BE2C (cell line): ENCODE data around the gene MAPK1IP1L.

Source experiments
- DNase-seq: peaks from one replicate; pipeline ENCODE4 v3.0.0-alpha.2; 2020
- H3K27me3 ChIP-seq: fragments of 250-450 bp; sonication (Bioruptor Pico); 2 replicates; pipeline ENCODE4 v1.5.1; 2020; ENCODE audit warnings: mild to moderate bottlenecking
- H3K36me3 ChIP-seq: fragments of 250-450 bp; sonication (Bioruptor Pico); 2 replicates; pipeline ENCODE4 v1.5.1; 2020; ENCODE audit warnings: mild to moderate bottlenecking
- H3K4me1 ChIP-seq: fragments of 250-450 bp; sonication (Bioruptor Pico); 2 replicates; pipeline ENCODE4 v1.5.1; 2020
- H3K4me3 ChIP-seq: 2 replicates; pipeline ENCODE4 v1.5.1; 2011; ENCODE audit warnings: low read depth, low read length
- H3K9me3 ChIP-seq: fragments of 250-450 bp; sonication (Bioruptor Pico); 2 replicates; pipeline ENCODE4 v1.5.1; 2020
- TF ChIP-seq, protein P1 (sequence below): IDR thresholded peaks from 2 replicates; pipeline ENCODE4 v1.5.1; 2012; ENCODE audit warnings: mild to moderate bottlenecking, low read depth, low read length

MAPK1IP1L gene

DNA sequence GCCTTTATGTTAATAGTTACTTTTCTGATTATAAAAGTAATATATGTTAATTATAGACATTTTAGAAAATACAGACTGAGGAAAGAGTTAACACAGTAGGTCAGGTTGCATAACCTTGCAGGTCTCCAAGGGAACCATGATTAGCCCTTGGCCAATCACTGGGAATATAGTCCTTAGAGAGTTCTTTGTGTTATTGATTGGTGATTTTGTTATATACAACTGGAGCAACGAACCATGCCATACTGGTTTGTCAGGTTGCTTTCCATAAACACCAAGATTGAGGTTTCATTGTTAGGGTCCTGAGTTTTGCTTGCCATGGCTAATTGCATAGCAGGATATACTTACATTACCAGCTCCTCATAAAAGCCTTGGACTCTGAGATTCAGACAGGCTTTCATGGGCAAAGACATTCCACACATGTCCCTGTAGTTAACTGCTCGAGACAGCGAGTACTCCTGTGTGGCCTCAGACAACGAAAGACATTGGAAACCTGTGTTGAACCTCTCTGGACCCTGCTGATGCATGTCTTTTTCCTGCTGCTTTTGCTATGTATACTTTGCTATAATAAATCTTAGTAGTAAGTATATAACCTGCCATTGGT is 33.7 kb downstream of the MAPK1IP1L start:
- Histone ChIP-seq H3K4me1 (no peaks in the 10 kb centered on the region), H3K36me3 (no peaks in the 10 kb centered on the region), H3K4me3 (no peak overlapping the region), H3K9me3 (no peaks in the 10 kb centered on the region), H3K27me3 (no peaks in the 10 kb centered on the region)
- DNase-seq = no peak
- TF ChIP-seq, protein P1, sequence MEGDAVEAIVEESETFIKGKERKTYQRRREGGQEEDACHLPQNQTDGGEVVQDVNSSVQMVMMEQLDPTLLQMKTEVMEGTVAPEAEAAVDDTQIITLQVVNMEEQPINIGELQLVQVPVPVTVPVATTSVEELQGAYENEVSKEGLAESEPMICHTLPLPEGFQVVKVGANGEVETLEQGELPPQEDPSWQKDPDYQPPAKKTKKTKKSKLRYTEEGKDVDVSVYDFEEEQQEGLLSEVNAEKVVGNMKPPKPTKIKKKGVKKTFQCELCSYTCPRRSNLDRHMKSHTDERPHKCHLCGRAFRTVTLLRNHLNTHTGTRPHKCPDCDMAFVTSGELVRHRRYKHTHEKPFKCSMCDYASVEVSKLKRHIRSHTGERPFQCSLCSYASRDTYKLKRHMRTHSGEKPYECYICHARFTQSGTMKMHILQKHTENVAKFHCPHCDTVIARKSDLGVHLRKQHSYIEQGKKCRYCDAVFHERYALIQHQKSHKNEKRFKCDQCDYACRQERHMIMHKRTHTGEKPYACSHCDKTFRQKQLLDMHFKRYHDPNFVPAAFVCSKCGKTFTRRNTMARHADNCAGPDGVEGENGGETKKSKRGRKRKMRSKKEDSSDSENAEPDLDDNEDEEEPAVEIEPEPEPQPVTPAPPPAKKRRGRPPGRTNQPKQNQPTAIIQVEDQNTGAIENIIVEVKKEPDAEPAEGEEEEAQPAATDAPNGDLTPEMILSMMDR = no peak

DNA sequence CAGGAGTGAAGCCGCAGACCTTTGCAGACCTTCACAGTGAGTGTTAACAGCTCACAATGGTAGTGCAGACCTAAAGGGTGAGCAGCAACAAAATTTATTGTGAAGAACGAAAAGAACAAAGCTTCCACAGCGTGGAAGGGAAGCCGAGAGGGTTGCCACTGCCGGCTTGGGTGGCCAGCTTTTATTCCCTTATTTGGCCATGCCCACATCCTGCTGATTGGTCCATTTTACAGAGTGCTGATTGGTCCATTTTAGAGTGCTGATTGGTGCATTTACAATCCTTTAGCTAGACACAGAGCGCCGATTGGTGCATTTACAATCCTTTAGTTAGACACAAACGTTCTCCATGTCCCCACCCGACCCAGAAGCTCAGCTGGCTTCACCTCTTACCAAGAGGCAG is 35.5 kb downstream of the MAPK1IP1L start:
- H3K27me3 ChIP-seq = no peaks in the 10 kb centered on the region
- H3K4me1 ChIP-seq = no peaks in the 10 kb centered on the region
- no peak overlapping the region for H3K4me3 ChIP-seq
- TF ChIP-seq, protein P1 = no peak
- H3K36me3 ChIP-seq = no peaks in the 10 kb centered on the region
- H3K9me3 ChIP-seq = no peaks in the 10 kb centered on the region
- DNase-seq = no peak

DNA sequence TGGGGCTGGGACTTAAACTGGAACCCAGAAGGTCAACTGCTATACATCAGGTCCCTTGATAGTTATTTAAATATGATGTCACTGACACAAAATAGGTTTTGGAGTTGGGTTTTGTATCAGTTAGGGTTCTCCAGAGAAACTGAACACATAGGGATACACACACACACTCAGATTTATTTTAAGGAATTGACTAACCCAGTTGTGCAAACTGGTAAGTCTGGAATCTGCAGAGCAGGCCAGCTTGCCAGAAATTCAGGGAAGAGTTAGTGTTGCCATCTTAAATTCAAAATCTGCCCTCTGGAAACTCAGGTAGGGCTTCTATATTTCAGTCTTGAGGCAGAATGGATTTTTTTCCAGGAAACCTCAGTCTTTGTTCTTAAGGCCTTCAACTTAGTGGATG is 36.9 kb downstream of the MAPK1IP1L start:
- Histone ChIP-seq H3K36me3 (no peaks in the 10 kb centered on the region), H3K4me1 (peaks cover 4% of the 10 kb centered on the region), H3K27me3 (no peaks in the 10 kb centered on the region), H3K9me3 (no peaks in the 10 kb centered on the region), H3K4me3 (no peak overlapping the region)
- no peak for DNase-seq
- TF ChIP-seq, protein P1 = no peak

DNA sequence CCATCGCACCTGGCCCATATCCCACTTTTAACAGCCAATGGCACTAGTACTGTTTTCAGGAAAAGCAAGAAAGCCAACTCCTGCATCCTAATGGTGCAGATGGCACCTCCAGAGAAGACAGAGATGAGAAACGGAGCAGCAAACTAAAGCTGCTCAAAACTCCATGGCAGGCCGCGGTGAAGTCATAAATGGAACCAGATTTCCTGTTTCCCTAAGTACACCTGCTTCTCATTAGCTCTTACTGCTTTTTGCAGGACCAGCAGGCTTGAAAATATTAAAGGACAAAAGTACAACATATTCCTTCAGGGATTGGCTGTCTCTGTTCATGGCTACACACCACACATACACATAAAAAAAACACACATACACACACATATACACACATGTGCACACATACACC is 40.9 kb downstream of the MAPK1IP1L start:
- no peaks in the 10 kb centered on the region for H3K27me3 ChIP-seq
- H3K36me3 ChIP-seq = no peaks in the 10 kb centered on the region
- no peaks in the 10 kb centered on the region for H3K9me3 ChIP-seq
- H3K4me3 ChIP-seq = no peak overlapping the region
- peaks cover 7% of the 10 kb centered on the region for H3K4me1 ChIP-seq
- peak; percentile 32 for DNase-seq
- TF ChIP-seq, protein P1 = no peak

DNA sequence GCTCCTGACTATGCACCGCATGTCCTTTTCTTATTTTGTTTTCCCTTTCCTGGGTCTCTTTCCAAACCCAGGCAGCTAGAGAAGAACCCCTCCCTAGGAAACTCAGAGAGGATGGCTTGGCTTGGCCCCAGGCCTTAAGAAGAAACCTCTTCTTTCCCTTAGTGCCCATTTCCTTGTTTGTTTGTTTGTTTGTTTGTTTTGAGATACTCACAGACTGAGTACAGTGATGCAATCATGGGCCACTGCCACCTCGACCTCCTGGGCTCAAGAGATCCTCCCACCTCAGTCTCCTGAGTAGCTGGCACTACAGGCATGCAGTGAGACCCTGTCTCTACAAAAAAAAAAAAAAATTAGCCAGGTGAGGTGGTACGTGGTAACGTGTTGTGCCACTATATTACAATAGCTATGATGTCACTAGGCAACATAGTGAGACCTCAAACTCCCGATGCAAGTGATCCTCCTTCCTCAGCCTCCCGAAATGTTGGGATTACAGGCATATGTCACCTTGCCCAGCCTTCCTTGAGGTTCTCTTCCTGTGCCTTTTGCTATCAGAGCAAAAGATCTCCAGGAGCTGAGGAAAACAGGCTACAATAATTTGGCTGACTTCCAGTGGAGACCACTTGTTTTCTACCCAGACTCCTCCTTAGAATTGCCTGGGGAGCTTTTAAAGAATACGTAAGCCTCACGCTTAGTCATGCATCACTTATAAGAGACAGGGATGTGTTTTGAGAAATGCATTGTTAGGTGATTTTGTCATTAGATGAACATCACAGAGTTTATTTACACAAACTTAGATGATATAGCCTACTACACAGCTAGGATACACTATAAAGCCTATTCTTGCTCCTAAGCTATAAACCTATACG is 43.1 kb downstream of the MAPK1IP1L start:
- no peak overlapping the region for H3K4me3 ChIP-seq
- no peaks in the 10 kb centered on the region for H3K27me3 ChIP-seq
- TF ChIP-seq, protein P1 = no peak
- no peak for DNase-seq
- no peaks in the 10 kb centered on the region for H3K9me3 ChIP-seq
- H3K4me1 ChIP-seq = peaks cover 7% of the 10 kb centered on the region
- no peaks in the 10 kb centered on the region for H3K36me3 ChIP-seq

DNA sequence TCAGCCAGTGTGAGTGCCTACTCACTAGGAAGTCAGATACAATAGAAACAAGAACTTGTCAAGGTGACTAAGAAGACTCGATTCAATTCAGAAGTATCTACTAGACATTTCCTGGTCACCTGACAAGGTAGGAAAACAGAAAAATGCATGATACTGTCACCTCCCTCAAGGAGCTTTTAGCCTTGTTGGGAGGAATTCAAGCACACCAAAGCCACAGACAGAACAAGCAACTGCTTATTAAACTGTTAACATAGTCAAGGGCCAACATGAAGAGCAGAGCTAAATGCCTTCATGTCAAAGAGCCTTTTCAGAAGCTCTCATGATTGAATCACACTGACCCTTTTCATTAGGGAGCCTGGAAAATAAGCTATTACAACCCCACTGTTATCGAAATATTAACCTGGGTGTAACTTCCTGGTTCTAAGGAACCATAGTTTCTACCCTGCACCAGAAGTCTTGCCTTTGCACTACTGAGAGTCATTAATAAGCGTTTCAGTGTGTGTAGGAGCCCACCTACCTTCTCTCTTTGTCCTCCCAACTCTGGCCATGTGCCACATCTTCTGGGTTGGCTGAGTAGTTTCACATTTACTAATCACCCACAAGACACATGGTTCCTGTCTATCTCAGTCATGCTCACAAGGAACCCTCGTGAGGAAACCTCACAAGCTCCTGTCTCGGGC is 46.6 kb downstream of the MAPK1IP1L start:
- Histone ChIP-seq H3K4me1 (peaks cover 3% of the 10 kb centered on the region; the same call in 1 of the 2 replicates), H3K4me3 (no peak overlapping the region), H3K36me3 (no peaks in the 10 kb centered on the region), H3K9me3 (no peaks in the 10 kb centered on the region), H3K27me3 (no peaks in the 10 kb centered on the region)
- DNase-seq = no peak
- TF ChIP-seq, protein P1 = no peak
